Fibroblast of skin of right quadriceps (primary cell): Measurements from ENCODE around the gene CHST1.

ENCODE experiments used
- DNase-seq: peaks from one replicate; pipeline ENCODE4 v3.0.0-alpha.2; 2013

Gene CHST1

GRCh38 chr11:45674481-45675190, 9.2 kb upstream of the CHST1 start:
- no peak for DNase-seq

DNA sequence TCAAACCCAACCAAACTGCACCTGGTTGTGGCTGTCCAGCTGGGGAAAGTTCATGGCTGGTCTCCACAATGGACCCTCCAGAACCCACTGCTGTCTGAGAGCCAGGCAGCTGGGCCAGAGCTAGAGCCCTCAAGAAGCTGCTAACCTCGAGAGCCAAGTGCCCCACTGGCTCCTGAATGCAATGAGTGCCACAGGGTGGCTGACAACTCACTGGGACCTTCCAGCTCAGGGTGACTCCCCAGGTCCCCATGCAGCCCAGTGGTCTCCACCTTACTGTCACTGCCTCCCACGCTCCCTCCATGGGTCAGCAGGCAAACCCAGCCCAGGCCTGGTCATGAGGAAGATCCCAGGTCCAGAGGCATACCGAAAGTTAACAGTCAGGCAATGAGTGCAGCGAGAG, 8.0 kb upstream of the CHST1 start:
- no peak for DNase-seq

DNA sequence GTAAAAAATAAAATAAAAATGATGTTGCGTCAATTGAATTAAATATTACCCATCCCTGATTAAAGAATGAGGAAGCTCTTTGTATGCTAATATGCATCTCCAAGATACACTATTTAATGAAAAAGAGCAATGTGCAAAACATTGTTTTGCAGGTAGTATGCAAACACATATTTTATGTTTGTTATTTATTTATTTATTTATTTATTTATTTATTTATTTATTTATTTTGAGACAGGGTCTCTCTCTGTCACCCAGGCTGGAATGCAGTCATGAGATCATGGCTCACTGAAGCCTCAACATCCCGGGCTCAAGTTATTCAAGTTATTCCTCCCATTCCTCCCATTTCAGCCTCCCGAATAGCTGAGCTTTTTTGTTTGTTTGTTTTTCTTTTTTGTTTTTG, 7.2 kb upstream of the CHST1 start:
- no peak for DNase-seq

DNA sequence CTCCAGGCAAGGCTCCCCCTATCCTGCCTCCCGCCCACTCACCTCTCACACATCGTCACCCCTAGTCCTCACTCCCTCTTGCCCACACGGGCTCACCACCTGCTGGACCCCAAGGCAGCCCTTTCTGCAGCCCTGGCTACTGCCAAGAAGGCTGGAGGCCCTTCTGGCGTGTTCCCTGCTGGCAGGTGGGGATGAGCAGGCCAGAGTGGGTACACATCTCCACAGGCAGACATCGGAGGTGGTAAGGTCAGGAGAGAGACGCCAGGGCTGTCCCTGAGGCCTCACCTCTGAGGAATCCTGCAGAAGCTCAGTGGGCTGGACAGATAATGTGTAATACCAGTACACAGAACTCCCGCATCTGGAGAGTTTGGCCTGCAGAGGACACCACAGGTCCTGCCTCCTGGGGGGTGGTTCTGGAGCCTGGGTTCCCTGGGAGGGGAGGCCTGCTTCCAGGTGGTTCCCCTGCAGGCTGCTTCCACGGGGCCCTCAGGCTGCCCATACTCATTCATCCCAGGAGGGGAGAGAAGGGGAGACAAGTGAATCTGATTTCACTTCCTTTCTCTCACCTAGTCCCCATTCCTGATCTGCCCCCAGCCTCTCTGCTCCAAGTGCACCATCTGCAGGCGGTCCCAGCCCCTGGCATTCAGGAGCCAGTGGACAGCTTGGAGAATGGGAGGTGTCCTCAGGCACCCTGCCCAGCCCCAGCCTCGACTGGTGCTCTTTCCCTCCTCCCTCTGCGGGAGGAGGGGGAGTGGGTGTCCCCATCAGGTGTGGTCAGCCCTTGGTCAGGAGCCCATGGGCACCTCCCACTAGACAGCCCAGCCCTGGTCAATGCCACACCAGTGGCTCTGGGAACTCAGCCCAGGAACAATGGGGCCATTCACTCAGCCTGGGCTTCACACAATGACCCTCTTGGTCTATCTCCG, 6.1 kb upstream of the CHST1 start:
- no peak for DNase-seq

- no peak for DNase-seq
Observed at GRCh38 chr11:45670386-45671135, 5.1 kb upstream of the CHST1 start.

GRCh38 chr11:45669956-45670355, 4.5 kb upstream of the CHST1 start:
- DNase-seq: no peak

DNA sequence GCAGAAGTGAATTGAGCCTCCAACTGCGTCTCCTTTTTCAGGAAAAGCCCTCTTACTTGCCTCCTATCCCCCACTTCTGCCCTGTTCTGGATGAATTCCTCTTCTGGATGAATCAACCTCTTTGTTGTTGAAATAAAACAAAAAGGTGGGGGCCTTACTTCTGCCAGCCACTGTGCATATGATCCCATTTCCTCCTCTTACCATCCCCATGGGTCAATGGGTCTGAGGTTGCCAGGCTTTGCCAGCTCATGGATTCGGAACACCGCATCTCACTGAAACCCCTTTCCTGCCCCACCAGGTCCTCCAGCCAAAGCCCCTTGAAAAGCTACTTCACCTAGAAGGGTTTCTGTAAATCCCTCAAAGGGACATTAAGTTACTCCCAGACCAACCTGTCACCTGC, 3.7 kb upstream of the CHST1 start:
- no peak for DNase-seq

- DNase-seq: no peak
Observed at GRCh38 chr11:45667929-45668680, 2.7 kb upstream of the CHST1 start.

DNA sequence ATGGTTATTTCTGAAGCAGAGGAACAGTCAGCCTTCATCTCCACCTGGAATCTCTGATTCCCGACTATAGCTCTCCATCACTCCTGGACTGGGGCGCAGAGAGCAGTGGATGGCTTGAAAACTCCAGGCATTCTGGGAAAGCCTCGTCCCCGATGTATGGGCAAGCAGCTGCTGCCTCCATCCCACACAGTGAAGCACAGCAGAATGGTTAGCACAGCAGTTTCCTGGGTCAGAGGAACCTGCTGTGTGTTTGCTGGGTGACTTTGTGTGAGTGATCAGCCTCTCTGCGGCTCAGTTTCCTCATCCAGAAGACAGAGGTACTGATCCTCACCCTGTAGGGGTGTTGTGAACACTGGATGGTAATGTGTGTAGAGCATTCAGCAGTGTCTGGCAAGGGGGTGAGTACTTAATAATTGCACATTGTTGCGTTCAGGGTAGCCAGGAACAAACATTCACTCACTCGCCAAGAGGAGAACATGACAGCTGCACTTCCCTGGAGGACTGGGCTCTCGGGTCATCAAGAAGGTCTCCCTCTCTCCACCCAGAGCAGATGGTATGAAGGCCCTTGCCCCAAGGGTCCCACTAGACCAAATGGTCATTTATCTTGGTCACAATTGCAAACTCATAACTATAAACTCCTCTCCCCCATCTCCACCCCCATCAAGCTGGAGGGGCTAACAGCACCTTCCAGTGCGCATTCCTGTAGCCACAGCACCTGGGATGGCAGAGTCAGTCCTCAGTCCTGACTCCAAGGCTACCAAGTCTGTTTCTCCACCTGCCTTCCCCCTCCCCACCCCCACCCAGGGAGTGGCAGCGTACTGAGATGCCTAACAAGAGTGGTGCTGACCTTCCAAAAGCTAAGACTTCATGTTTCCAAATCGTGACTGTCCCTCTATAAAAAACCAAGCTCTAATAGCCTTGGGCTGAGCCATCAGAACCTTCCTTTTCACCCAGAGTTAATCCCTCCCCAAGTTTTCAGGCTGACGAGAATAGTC, 1.5 kb upstream of the CHST1 start:
- DNase-seq: no peak

DNA sequence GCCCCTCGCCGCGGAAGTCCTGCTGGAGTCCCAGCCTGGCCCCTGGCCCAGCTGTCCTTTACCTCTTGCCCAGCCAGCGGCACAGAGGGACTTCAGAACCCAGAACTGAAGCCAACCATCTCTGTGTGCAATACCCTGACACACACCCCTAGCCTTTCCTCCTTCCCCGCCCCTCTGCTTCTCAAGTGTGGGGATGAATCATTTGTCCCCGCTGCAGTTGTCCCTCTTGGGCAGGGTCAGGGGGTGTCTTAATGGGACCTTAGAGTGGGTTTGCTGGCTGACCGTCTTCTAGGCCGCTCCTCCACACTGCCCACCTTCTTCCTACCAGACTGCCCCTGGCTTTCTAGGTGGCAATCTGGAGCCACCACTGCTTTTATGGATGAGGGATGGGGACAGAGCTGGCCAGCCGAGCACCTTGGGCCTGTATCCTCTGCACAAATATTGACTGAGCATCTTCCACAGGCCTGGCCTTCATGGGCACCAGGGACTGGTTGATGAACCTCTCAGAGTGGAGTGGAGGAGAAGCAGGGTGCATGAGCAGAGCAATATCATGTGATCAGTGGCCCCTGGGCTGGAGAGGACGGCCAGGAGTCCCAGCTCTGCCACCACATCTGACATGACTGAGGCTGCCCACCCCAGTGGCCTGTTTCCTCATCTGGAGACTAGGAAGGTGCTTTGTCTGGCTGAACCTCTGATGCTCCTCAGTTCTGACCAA, 668 bp upstream of the CHST1 start:
- no peak for DNase-seq

DNA sequence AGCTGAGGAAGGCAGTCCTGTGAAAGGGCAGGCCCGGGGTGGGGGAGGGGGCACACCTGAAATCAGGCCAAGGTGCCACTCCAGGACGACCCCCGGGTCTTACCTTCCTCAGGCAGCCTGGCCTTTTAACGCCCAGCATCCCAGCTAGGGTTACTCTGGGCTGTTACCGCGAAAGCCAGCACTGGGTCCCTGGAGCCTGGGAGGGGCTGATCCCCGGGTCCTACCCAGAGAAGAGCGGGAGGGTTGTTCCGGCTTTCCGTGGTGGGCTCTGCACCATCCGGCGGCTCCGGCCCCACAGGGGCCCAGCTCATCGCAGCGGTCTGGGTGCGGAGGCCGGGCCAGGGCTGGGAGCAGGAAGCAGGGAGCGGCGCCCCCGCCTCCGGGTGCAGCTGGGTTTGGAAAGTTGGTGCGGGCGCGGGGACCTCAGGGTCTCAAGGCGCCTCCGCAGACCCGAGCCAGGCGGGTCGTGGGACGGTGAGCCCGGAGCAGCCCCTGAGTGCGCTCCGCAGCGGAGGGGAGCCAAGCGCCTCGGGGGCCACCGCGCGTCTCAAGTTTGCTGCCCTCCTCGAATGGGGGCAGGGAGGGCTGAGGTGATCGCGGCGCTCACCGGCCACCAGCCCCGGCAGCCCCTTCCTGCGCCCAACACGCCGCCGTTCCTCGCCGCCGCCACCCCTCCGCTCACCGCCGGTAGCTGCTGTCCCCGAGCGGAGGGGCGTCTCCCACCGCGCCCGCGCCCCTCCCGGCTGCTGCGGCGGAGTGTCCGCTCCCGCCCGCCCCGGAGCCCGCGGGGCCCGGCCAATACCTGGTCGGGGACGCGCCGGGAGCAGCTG, 831 bp downstream of the CHST1 start:
- no peak for DNase-seq

GRCh38 chr11:45663486-45664375, 1.7 kb downstream of the CHST1 start:
- DNase-seq: peak; percentile 47

DNA sequence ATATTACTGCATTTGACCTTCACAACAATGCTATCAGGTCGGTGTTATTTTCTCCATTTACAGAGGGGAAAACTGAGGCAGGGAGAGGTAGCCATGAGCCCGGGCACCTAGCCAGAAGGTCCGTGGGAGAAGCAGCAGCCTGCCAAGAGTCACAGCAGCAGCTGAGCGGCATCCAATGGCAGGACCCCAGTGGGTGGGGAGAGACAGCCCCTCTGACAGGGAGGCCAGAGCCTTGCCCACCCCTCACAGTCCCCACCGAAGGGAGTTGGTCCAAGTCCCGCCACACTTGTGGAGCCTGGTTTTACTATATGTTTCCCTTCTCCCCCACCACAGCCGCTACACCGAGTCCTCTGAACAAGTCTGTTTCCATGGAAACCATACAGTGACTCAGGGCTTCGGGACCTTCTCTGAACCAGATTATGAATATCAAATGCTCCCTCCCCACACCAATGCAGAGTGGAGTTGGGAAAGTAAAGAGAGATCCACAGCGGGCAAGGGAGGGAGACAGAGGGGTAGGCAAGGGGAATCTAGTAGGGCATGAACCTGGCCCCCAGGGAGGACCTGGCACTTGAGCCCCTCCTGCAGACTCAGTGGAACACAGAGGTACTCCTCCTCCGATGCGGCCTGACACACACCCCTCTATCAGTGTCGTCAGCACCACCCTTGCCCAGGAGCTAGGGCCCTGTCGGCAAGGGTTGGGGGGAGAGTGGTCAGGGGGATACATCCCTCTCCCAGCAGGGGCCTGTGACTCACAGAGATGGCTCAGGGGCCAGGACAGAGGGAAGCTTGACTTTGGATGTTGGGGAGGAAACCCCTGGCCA, 2.5 kb downstream of the CHST1 start:
- DNase-seq: peak; percentile 95

DNA sequence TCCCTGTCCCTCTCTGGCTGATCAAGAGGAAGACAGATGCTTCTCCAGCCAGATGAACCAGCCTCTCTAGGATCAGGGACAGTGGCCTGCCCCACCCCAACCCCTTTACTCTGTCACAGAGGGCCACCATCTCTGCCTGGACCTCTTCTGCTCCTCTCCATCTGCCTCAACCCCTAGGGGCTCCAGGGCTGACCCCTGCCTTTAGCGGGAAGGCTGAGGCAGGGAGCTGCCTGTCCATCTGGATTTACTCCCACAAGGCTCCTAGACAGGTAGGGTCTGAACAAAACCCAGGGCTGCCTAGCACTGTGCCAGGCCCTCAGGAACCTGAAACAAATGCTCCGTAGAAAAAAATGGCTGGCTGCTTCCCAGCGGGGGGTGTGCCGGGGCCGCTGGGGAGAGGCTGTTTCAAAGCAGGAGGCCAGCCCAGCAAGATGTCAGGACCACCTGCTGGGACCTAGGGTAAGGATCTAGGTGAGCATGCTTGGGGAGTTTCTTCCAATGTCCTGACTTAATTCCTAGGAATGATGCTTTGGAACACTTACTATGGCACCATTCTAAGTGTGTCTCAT, 3.2 kb downstream of the CHST1 start:
- no peak for DNase-seq

DNA sequence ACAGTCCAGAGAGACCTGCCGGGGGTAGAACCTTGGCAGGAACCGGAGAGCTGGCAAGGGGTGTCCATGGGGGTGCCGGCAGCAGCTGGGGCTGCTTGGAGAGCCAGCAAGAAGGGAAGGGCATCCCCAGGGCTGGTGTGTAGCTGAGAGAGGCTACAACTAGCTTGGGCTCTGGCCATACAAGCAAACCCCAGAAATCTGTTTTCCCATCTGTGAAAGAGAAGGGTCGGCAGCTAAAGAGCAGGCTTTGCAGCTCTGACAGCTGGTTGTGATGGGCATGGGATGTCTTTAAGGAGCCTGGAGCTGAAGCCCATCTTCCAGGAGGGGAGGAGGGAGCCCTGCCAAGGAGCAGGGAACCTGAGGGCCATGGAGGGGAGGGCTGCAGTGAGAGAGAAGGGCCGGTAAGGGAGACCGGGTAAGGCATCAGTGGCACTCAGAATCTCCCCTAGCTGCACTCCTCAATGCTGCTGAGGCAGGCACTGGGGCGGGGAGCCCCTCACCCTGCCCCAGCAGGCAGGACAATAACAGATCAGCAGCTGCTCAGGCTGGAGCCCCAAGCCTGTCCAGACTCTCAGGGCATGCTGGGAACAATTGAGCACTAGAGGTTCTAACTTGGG, 3.9 kb downstream of the CHST1 start:
- no peak for DNase-seq

DNA sequence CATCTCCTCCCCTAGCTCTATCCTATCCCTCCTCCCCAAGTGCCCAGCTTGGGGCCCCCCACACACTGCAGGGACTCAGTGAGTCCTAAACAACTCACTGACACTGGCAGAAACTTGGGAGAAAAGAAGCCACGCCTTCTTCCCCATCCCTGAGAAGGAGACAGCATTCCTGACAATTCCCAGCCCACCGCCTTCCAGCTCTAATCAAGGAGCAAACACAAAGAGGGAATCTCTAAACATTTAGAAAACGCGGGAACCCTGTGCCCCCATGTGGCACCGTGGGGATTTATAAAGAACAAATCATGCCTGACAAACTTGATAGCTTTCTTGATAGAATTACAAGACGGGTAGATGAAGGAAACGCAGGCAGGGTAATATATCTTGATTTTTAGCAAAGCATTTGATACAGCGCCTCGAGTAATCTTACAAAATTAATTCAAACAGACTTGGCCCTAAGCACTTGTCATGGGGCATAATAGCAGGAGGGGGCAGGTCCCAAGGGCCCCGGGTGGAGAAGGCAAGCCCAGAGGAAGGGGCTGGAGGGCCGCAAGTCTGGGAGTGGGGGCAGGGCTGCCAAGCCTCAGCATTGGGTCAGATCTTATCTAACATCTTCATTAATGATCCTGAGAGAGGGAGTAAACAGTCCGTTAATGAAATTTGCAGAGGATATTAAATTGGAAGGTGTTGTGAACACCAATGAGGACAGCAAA, 4.5 kb downstream of the CHST1 start:
- no peak for DNase-seq
